ENCODE results near the gene YAP1.

Gene YAP1

GRCh38 chr11:102117472-102118113 lies 7.3 kb downstream of the YAP1 start:
- Histone ChIP-seq H3K27ac (no peak overlapping the region), H3K36me3 (no peaks in the 10 kb centered on the region), H3K27me3 (peaks cover 89% of the 10 kb centered on the region), H3K4me3 (ENCODE audit: low read depth in 1 of 2, low read length in 1 of 2) (no peak overlapping the region), H3K4me1 (ENCODE audit: control insufficient read depth in 1 of 2, insufficient read depth in 1 of 2, low read depth in 1 of 2, low read length in 1 of 2) (peaks cover 0 to 7% of the 10 kb centered on the region in 2 experiments), H3K9me3 (no peaks in the 10 kb centered on the region)
- TF ChIP-seq CTCF (IDR thresholded peaks at IDR 0.05), result no peak

- no peak overlapping the region for H3K27ac ChIP-seq
- H3K36me3 ChIP-seq, result no peaks in the 10 kb centered on the region
- TF ChIP-seq CTCF (IDR thresholded peaks at IDR 0.05), result no peak
- peaks cover 76% of the 10 kb centered on the region for H3K27me3 ChIP-seq
- peaks cover 0 to 7% of the 10 kb centered on the region in 2 experiments for H3K4me1 ChIP-seq (ENCODE audit: control insufficient read depth in 1 of 2, insufficient read depth in 1 of 2, low read depth in 1 of 2, low read length in 1 of 2)
- no peak overlapping the region for H3K4me3 ChIP-seq (ENCODE audit: low read depth in 1 of 2, low read length in 1 of 2)
- no peaks in the 10 kb centered on the region for H3K9me3 ChIP-seq
Measured at GRCh38 chr11:102118937-102119336, 8.7 kb downstream of the YAP1 start.

GRCh38 chr11:102119997-102120396 lies 9.8 kb downstream of the YAP1 start:
- Histone ChIP-seq H3K36me3 (no peaks in the 10 kb centered on the region), H3K4me1 (ENCODE audit: control insufficient read depth in 1 of 2, insufficient read depth in 1 of 2, low read depth in 1 of 2, low read length in 1 of 2) (peaks cover 0 to 7% of the 10 kb centered on the region in 2 experiments), H3K4me3 (ENCODE audit: low read depth in 1 of 2, low read length in 1 of 2) (no peak overlapping the region), H3K9me3 (no peaks in the 10 kb centered on the region), H3K27me3 (peaks cover 65% of the 10 kb centered on the region), H3K27ac (no peak overlapping the region)
- TF ChIP-seq CTCF (IDR thresholded peaks at IDR 0.05), result no peak

GRCh38 chr11:102120437-102120973 lies 10.3 kb downstream of the YAP1 start:
- no peak for TF ChIP-seq CTCF (IDR thresholded peaks at IDR 0.05)
- peaks cover 0 to 7% of the 10 kb centered on the region in 2 experiments for H3K4me1 ChIP-seq (ENCODE audit: control insufficient read depth in 1 of 2, insufficient read depth in 1 of 2, low read depth in 1 of 2, low read length in 1 of 2)
- no peak overlapping the region for H3K27ac ChIP-seq
- H3K4me3 ChIP-seq (ENCODE audit: low read depth in 1 of 2, low read length in 1 of 2), result no peak overlapping the region
- H3K27me3 ChIP-seq, result peaks cover 60% of the 10 kb centered on the region
- H3K36me3 ChIP-seq, result no peaks in the 10 kb centered on the region
- H3K9me3 ChIP-seq, result no peaks in the 10 kb centered on the region

GRCh38 chr11:102121329-102121728 lies 11.1 kb downstream of the YAP1 start:
- no peak for TF ChIP-seq CTCF (IDR thresholded peaks at IDR 0.05)
- H3K9me3 ChIP-seq, result no peaks in the 10 kb centered on the region
- H3K27ac ChIP-seq, result no peak overlapping the region
- H3K4me1 ChIP-seq (ENCODE audit: control insufficient read depth in 1 of 2, insufficient read depth in 1 of 2, low read depth in 1 of 2, low read length in 1 of 2), result peaks cover 0 to 7% of the 10 kb centered on the region in 2 experiments
- no peaks in the 10 kb centered on the region for H3K36me3 ChIP-seq
- H3K4me3 ChIP-seq (ENCODE audit: low read depth in 1 of 2, low read length in 1 of 2), result no peak overlapping the region
- peaks cover 52% of the 10 kb centered on the region for H3K27me3 ChIP-seq
